ENCODE measurements around the gene THRA.

THRA gene

DNA sequence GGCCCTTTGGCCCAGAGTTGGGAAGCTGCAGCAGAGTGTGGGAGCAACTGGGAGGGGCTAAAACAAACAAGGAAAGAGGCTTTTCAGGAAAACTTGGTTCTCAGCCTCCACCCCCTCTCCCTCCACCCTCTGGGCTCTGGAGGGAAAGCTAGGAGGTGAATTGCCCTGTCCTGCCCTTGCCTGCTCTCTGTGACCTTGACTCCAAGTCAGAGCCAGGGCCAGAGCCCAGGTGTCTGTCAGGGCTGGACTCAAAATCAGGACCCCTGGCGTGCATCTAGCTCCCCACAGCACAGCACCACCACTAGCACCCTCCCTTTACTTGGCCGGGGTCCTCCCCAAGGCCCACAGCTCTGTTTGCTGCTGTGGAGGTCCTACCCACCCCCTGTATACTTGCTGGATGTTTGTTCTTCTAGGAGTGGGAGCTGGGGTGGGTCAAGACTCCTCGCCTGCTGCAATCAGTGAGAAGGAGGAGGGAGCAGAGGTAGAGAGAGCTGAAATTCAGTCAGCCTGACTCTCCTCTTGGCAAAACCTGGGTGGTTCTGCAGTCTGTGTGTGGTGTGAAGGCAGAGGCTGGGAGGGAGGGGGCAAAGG, 40.4 kb downstream of the THRA start:
- Mint-ChIP-seq H3K36me3 (ENCODE audit: low read depth) (no peaks in the 10 kb centered on the region), H3K9me3 (no peaks in the 10 kb centered on the region), H3K27ac (no peak overlapping the region), H3K27me3 (ENCODE audit: low read depth) (peaks cover 29% of the 10 kb centered on the region), H3K4me1 (ENCODE audit: low read depth) (peaks cover 72% of the 10 kb centered on the region), H3K4me3 (no peak overlapping the region)

DNA sequence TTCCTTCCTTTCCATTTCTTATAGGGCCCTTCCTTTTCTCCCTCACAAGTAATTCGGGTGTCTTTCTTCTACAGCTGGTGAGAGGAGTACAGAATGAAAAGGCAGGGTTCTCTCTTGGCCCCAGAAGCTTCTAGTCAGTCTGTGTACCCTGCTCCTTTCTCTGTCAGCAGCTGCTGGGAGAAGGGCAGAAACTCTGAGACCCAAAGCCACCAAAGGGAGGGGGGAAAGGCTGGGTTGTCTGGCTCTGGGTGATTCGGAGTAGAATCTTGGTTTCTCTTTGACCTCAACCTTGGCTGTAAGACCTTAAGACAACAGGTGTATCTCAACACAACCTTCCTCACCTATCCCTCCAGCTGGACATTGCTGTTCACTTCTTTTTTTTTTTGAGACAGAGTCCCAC, 40.9 kb downstream of the THRA start:
- H3K27ac Mint-ChIP-seq: no peak overlapping the region
- H3K27me3 Mint-ChIP-seq (ENCODE audit: low read depth): peaks cover 29% of the 10 kb centered on the region
- H3K9me3 Mint-ChIP-seq: no peaks in the 10 kb centered on the region
- peaks cover 70% of the 10 kb centered on the region for H3K4me1 Mint-ChIP-seq (ENCODE audit: low read depth)
- peak overlapping the region; percentile 28 for H3K4me3 Mint-ChIP-seq
- no peaks in the 10 kb centered on the region for H3K36me3 Mint-ChIP-seq (ENCODE audit: low read depth)

DNA sequence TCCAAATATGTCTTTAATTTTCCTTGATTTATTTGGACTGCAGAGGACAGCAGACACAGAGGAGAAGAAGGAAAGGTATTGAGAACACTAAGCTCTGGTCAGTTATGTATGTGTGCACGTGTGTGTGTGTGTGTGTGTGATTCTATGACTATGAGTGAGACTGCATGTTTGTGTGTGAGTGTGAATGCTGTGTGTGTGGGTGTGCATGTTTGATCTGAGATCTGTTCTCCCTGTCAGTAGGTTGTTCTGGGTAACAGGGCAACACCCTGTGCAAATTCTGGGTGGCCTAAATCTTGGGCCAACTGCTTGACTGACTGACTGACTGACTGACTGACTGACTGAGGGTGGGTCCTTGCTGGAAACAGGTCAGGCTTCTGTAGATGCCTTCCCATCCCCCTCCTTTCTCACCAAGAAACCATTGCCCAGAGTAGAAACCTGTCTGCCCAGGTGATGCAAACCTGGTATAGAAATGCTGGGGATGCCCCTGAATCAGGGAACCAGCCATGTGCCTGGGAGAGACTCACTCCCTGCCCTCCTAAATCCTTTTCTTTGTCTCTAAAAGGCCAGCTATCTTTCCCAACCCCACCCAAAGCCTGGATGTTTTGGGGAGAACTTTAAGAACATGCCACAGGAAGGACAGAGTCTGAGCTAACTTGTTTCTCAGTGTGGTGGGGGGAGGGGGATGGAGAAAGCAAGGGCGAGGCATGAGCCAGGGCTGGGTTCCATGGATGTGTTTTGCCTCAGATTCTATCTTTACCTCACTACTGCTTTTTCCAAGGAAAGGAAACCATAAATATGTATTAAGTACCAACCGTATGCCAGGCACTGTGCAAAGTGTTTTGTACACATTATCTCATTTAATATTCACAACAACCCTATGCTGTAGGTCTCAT, 42.1 kb downstream of the THRA start:
- H3K36me3 Mint-ChIP-seq (ENCODE audit: low read depth): no peaks in the 10 kb centered on the region
- H3K4me3 Mint-ChIP-seq: no peak overlapping the region
- peaks cover 29% of the 10 kb centered on the region for H3K27me3 Mint-ChIP-seq (ENCODE audit: low read depth)
- H3K4me1 Mint-ChIP-seq (ENCODE audit: low read depth): peaks cover 67% of the 10 kb centered on the region
- no peaks in the 10 kb centered on the region for H3K9me3 Mint-ChIP-seq
- H3K27ac Mint-ChIP-seq: peak overlapping the region; percentile 55

DNA sequence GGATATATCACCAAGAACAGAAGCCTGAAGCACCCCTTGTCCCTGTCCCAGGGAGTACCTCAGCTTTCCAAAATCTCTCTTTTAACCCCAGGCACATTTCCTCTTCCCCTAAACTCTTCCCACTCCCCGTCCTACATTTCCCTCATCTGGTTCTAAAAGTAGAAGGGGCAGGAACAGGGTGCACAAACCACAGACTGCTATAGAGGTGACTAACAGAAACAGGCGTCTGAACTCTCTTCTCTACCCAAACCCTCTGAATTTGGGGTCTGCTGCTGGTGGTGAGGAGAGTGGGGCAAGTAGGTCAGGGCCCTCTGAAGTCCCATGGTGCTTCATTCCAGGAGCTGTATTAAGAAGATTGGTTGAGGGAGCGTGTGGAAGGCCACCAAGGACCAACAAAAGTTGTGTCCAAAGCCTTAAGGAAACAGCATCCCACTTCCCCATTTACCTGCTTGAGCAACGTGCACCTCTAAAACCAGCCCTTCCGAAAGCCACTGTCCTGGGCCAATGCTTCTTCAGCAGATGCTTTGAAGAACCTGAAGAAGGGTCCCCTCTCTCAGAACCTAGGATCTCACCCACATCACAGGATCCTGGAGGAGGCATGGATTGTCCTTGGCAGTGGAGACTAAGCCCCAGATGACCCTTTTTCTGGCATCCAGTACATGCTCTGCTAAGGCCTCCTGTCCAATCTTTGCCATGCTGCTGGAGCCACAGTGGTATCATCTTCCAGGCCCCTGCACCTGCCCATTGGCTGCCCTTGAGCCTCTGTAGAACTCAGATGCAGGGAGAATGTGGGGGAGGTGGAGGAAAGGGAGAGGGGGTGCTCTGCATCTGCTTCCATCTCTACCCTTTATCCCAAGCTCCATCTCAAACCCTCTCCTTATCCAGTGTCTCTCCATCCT, 43.3 kb downstream of the THRA start:
- Mint-ChIP-seq H3K36me3 (ENCODE audit: low read depth) (no peaks in the 10 kb centered on the region), H3K27ac (no peak overlapping the region), H3K4me3 (no peak overlapping the region), H3K9me3 (no peaks in the 10 kb centered on the region), H3K4me1 (ENCODE audit: low read depth) (peaks cover 67% of the 10 kb centered on the region), H3K27me3 (ENCODE audit: low read depth) (peaks cover 28% of the 10 kb centered on the region)

DNA sequence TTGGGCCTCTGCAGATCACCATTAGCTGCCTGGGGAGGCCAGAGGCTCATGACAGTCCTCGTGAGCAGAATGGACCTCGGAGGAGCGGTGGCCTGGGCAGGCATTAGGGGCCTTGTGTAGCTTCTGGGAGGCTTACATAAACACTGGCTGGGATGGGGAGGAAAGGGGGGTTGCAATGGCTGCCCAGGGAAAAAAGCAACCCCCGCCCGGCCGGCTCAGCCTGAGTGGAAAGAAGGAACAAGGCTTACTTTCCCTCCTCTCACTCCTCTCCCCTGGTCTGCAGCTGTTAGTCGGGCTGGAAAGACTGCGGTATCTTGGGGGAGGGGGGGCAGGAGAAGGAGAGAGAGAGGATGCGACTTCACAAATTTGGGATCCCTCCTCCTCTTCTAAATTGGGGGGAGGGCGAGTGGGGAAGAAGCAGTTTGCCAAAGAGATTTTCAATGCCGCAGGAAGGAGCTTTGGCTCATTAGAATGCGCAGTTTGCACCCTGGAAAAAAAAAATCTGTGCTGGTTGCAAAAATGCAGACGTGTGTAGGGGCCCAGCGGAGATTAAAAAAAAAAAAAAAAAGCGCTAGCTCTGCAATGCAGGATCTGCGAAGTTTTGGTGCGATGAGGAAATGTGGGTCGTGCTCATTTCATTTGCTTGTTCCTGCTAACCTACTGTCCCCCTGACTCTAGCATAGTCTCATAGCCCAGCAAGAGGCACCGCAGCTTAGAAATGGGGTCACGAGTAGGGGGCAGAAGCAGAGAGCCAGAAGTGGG, 44.2 kb downstream of the THRA start:
- no peaks in the 10 kb centered on the region for H3K9me3 Mint-ChIP-seq
- H3K4me3 Mint-ChIP-seq: no peak overlapping the region
- peaks cover 25% of the 10 kb centered on the region for H3K27me3 Mint-ChIP-seq (ENCODE audit: low read depth)
- peaks cover 72% of the 10 kb centered on the region for H3K4me1 Mint-ChIP-seq (ENCODE audit: low read depth)
- H3K36me3 Mint-ChIP-seq (ENCODE audit: low read depth): no peaks in the 10 kb centered on the region
- H3K27ac Mint-ChIP-seq: no peak overlapping the region

DNA sequence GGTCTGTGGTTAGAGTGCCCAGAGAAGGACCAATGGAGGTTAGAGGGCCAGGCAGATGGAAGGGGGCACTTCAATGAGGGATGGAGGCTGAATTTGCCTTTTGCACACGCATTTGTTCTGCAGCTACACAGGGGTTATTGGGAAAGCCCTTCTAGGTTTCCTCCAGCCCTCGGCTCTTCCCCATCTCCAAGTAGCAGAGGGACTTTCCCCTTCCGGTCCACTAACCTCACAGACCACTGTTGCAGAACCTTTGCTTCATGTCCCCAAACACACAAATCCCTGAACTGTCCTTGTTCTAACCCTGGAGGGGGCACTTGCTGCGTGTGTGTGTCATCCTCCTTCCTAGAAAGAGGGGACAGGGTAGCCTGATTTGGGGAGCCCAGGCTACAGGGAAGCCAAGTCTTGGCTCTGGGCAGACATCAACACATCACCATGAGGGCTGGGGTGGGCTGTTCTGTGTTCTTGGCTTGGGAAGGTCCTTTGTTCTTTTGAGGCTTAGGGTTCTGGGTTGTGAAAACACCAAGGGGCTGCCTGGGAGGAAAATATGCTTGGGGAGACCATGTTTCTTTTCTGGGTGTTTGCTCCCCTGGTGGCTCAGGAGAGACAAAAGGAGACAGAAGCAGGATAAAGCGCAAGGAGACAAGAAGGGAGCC, 44.9 kb downstream of the THRA start:
- peak overlapping the region; percentile 74 for H3K27ac Mint-ChIP-seq
- peaks cover 25% of the 10 kb centered on the region for H3K27me3 Mint-ChIP-seq (ENCODE audit: low read depth)
- peaks cover 79% of the 10 kb centered on the region for H3K4me1 Mint-ChIP-seq (ENCODE audit: low read depth)
- H3K36me3 Mint-ChIP-seq (ENCODE audit: low read depth): no peaks in the 10 kb centered on the region
- H3K9me3 Mint-ChIP-seq: no peaks in the 10 kb centered on the region
- H3K4me3 Mint-ChIP-seq: peak overlapping the region; percentile 43

DNA sequence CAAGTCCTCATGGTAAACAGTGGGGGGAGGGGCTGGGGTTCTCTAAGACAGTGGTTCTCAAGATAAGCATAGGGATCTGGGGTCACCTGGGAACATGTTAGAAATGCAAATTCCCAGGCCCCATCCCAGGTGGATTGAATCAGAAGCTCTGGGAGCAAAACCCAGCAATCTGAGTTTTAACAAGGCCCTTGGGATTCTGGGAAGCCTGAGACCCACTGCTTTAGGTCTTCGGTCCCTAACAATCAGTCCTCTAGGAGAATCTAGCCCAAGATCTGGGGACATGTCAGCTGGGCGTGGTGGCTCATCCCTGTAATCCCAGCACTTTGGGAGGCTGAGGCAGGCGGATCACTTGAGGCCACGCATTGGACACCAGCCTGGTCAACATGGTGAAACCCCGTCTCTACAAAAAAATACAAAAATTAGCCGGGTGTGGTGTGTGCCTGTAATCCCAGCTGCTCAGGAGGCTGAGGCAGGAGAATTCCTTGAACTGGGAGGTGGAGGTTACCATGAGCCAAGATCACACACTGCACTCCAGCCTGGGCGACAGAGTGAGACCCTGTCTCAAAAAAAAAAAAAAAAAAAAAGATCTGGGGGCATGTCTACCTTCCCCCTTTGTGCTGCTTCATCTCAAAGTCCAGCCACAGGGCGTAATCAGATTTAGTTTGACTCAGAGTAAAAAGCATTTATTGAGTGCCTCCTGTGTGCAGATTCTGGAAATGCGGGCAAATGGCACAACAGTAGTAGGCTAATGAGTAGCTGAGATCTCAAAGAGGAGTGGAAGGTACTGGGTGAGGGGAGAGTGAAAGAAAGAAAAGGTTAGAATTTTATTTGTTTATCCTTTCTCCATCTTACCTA, 46.4 kb downstream of the THRA start:
- Mint-ChIP-seq H3K4me3 (no peak overlapping the region), H3K9me3 (no peaks in the 10 kb centered on the region), H3K27me3 (ENCODE audit: low read depth) (peaks cover 25% of the 10 kb centered on the region), H3K4me1 (ENCODE audit: low read depth) (peaks cover 78% of the 10 kb centered on the region), H3K36me3 (ENCODE audit: low read depth) (no peaks in the 10 kb centered on the region), H3K27ac (no peak overlapping the region)

DNA sequence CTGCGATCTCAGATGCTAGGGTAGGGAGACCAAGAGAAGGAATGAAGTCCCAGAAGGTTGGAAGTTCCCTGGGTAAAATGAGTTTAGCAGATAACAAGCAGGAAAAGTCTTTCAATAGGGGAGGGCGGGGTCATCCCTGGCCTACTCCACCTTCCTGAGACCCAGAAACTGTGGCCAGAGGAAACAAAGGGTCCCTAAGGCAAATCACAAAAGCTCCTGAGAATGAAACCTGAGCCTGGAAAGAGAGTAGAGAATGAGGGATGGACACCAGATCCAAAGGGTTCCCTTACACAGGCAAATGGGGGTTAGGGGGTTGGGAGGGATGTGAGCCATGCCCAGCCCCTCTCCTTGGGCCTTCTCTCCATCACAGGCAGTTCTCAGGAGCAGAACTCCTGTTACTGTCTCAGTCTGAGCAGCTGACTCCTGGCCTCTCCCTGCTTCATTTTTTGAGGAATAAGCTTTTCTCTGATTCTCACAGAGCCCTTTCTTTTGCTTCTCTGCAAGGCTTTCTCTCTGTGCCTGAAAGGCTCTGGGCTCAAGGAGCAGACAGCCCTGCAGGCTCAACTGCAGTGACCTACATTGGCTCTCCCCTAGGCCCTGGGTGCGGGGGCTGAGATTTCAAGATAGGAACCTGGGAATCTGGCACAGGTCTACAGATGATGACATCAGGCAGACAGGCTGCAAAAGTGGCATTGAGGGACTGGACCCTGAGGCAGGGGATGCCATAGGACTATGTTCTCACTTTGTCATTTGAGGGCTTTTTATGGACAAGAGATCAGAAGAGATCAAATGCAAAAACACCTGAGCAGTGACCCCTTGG, 47.5 kb downstream of the THRA start:
- Mint-ChIP-seq H3K4me3 (no peak overlapping the region), H3K9me3 (no peaks in the 10 kb centered on the region), H3K4me1 (ENCODE audit: low read depth) (peaks cover 67% of the 10 kb centered on the region), H3K27ac (no peak overlapping the region), H3K27me3 (ENCODE audit: low read depth) (peaks cover 25% of the 10 kb centered on the region), H3K36me3 (ENCODE audit: low read depth) (no peaks in the 10 kb centered on the region)

DNA sequence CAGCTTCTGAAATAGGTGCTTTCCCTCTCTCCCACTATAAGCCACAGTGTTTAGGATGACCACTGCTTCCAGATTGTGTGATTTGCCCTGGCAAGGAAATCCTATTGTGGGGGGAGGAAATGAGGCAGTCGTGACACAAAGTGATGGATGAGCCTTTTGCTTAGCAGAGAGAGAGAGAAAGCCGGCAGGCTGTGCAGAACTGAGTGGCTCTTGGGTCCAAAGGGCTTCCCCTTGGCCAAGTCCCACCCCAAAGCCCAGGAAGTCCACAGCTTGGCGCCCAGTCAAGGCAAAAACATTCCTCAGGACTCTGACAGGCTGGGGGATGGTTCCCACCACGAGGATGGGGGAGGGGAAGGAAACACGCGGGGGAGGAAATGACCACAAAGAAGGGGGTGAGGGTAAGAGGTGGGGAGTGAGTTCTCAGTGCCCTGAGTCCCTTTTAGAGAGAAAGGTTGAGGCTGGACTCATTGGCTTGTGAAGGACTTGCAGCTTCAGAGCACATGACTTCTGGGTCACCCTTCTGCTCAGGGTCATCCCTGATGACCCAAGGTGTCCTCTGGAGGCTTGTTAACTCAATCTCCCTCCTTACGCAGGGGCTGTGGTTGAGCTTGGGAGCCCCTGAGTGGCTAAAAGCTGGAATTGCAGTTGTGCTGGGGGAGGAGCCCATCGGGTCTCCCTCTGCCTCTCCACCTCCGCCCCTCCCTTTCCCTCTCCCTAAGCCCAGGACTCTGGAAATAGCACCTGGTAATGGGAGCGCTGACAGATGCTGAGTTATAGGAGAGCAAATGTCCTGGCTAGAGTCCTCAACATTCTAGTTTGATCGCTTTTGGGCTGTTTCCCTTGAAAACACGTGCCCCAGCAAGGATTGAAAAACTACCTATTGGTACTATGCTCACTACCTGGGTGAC, 48.7 kb downstream of the THRA start:
- peak overlapping the region; percentile 47 for H3K4me3 Mint-ChIP-seq
- H3K4me1 Mint-ChIP-seq (ENCODE audit: low read depth): peaks cover 56% of the 10 kb centered on the region
- H3K27me3 Mint-ChIP-seq (ENCODE audit: low read depth): peaks cover 15% of the 10 kb centered on the region
- H3K27ac Mint-ChIP-seq: peak overlapping the region; percentile 67
- H3K36me3 Mint-ChIP-seq (ENCODE audit: low read depth): no peaks in the 10 kb centered on the region
- H3K9me3 Mint-ChIP-seq: no peaks in the 10 kb centered on the region

DNA sequence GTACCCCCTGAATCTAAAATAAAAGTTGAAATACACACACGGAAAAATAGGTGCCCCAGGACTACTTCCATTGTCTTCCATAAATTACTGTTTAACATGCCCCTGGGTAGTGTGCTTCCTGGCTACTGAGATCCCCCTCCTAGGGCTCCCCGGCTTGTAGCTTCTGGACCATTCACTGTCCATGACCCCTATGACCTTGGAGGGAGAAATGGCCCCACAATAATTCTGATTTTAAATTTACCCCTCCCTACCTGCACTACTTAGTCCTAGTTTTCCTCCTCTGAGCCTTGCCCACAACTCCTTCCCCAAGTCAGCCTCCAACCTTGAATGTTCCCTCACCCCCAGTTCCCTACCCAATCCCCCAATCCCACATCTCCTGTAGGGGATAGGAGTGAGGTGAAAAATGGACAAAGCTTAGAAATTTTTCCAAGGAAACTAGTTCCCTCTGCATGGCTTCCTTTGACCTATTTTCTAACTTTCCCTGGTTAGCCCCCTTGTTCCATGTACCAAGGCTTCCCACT, 49.5 kb downstream of the THRA start:
- Mint-ChIP-seq H3K4me1 (ENCODE audit: low read depth) (peaks cover 48% of the 10 kb centered on the region), H3K9me3 (no peaks in the 10 kb centered on the region), H3K27me3 (ENCODE audit: low read depth) (peaks cover 9% of the 10 kb centered on the region), H3K4me3 (no peak overlapping the region), H3K36me3 (ENCODE audit: low read depth) (no peaks in the 10 kb centered on the region), H3K27ac (no peak overlapping the region)

DNA sequence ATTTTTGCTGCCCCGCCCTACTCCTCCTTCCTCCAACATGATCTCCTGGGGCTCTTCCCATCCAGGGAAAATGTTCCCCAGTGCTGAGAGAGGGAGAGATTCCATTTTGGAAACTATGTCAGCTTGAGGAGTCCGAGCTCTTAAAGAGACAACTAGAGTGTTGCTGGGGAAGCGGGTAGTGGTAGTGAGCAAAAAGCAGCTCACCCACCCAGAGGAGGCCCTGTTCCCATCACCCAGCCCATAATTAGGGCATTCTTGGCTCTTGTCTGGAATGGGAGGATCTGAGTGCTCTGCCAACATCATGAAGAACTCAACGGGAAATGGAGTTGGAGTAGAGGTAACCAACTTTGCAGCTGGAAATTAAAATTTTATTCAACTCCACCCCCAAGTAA, 49.9 kb downstream of the THRA start:
- Mint-ChIP-seq H3K9me3 (no peaks in the 10 kb centered on the region), H3K4me1 (ENCODE audit: low read depth) (peaks cover 44% of the 10 kb centered on the region), H3K27ac (no peak overlapping the region), H3K36me3 (ENCODE audit: low read depth) (no peaks in the 10 kb centered on the region), H3K4me3 (no peak overlapping the region), H3K27me3 (ENCODE audit: low read depth) (peaks cover 4% of the 10 kb centered on the region)
